Loucy (cell line): ENCODE data around the gene NTNG1.

Experiments
- H2AFZ ChIP-seq: fragments of 200-600 bp; sonication (generic); 2 replicates; pipeline ENCODE4 v1.6.0; 2016; ENCODE audit warnings: antibody characterized with exemption, mild to moderate bottlenecking, low read length, moderate library complexity
- H3F3A ChIP-seq: fragments of 200-600 bp; 2 replicates; pipeline ENCODE4 v1.6.0; 2016; ENCODE audit warnings: antibody characterized with exemption, low read depth, mild to moderate bottlenecking
- H3K27me3 ChIP-seq: fragments of 200-600 bp; sonication (generic); 2 replicates; pipeline ENCODE4 v1.6.1; 2014; ENCODE audit warnings: low read length, mild to moderate bottlenecking; ENCODE audit not compliant: insufficient read depth, poor library complexity, severe bottlenecking
- H3K36me3 ChIP-seq: fragments of 200-600 bp; sonication (generic); 2 replicates; pipeline ENCODE4 v1.6.1; 2016; ENCODE audit warnings: low read length; ENCODE audit not compliant: insufficient read depth
- H3K4me1 ChIP-seq: fragments of 200-600 bp; sonication (generic); 2 replicates; pipeline ENCODE4 v1.5.1; 2014; ENCODE audit warnings: low read length, mild to moderate bottlenecking; ENCODE audit not compliant: insufficient read depth, poor library complexity, severe bottlenecking
- H3K4me2 ChIP-seq: fragments of 200-600 bp; sonication (generic); 2 replicates; pipeline ENCODE4 v1.6.0; 2014; ENCODE audit warnings: antibody characterized with exemption, low read length, low read depth, mild to moderate bottlenecking; ENCODE audit not compliant: poor library complexity, severe bottlenecking
- H3K4me3 ChIP-seq: fragments of 200-600 bp; sonication (generic); 2 replicates; pipeline ENCODE4 v1.5.1; 2014; ENCODE audit warnings: low read length, mild to moderate bottlenecking, mixed read lengths; ENCODE audit not compliant: poor library complexity, severe bottlenecking
- H3K79me2 ChIP-seq: fragments of 200-600 bp; sonication (generic); 2 replicates; pipeline ENCODE4 v1.6.1; 2014; ENCODE audit warnings: low read length; ENCODE audit not compliant: insufficient read depth
- H3K9ac ChIP-seq: fragments of 200-600 bp; sonication (generic); 2 replicates; pipeline ENCODE4 v1.6.0; 2014; ENCODE audit warnings: mild to moderate bottlenecking, low read depth, low read length, moderate library complexity; ENCODE audit not compliant: poor library complexity, severe bottlenecking
- H3K9me2 ChIP-seq: fragments of 200-600 bp; sonication (generic); replicated peaks from 2 replicates; pipeline ENCODE4 v1.6.1; 2016; ENCODE audit warnings: low read depth, low read length, mixed read lengths
- H3K9me3 ChIP-seq: fragments of 200-600 bp; sonication (generic); 2 replicates; pipeline ENCODE4 v1.6.1; 2014; ENCODE audit warnings: mild to moderate bottlenecking, antibody characterized with exemption, low read length, low read depth; ENCODE audit not compliant: insufficient read depth
- H4K20me1 ChIP-seq: fragments of 200-600 bp; sonication (generic); 2 replicates; pipeline ENCODE4 v1.6.0; 2014; ENCODE audit warnings: antibody characterized with exemption, low read length, mild to moderate bottlenecking; ENCODE audit not compliant: insufficient read depth, poor library complexity, severe bottlenecking
- CTCF ChIP-seq: fragments of 200-600 bp; sonication (generic); conservative IDR thresholded peaks from 2 replicates; pipeline ENCODE4 v1.5.1; 2014; ENCODE audit warnings: mild to moderate bottlenecking, antibody characterized with exemption, low read length
- EZH2phosphoT487 ChIP-seq: fragments of 200-600 bp; IDR thresholded peaks from 2 replicates; pipeline ENCODE4 v1.6.1; 2018; ENCODE audit warnings: antibody characterized with exemption, mild to moderate bottlenecking, moderate library complexity, borderline replicate concordance

Gene NTNG1

GRCh38 chr1:107459204-107459904, 318.5 kb downstream of the NTNG1 start:
- H3K4me1 ChIP-seq = no peaks in the 10 kb centered on the region
- H3K4me2 ChIP-seq = no peak overlapping the region
- H2AFZ ChIP-seq = no peak overlapping the region

DNA sequence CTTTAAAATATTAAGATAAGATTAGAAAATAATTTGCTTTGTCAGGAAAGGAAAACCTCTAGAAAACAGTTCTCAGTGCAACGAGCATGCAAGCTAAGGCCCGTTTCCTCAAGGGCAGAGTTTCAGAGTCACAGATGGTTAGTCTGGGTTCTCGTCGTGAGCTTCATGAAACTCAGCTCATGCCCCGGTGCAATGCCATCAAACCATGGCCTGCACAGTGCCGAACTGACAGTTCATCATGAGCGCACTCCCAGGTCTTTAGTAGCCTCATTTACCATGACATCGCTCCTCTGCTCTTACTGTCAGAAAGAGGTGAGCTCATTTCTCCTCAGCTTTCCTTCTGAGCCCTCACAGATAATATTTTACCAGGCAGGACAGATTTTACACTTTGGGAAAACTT, 319.2 kb downstream of the NTNG1 start:
- H3K9me3 ChIP-seq = no peaks in the 10 kb centered on the region
- H3K36me3 ChIP-seq = no peaks in the 10 kb centered on the region
- no peak overlapping the region for H2AFZ ChIP-seq
- H4K20me1 ChIP-seq = no peaks in the 10 kb centered on the region
- H3K4me2 ChIP-seq = no peak overlapping the region
- H3K4me1 ChIP-seq = no peaks in the 10 kb centered on the region
- H3K9ac ChIP-seq = no peak overlapping the region
- no peaks in the 10 kb centered on the region for H3K9me2 ChIP-seq
- H3K27me3 ChIP-seq = no peaks in the 10 kb centered on the region
- H3F3A ChIP-seq = no peaks in the 10 kb centered on the region
- no peak for TF ChIP-seq CTCF
- no peak for TF ChIP-seq EZH2phosphoT487
- H3K79me2 ChIP-seq = no peaks in the 10 kb centered on the region
- no peak overlapping the region for H3K4me3 ChIP-seq

More at GRCh38 chr1:107459204-107459904, 318.5 kb downstream of the NTNG1 start:
- H4K20me1 ChIP-seq = no peaks in the 10 kb centered on the region
- H3K36me3 ChIP-seq = no peaks in the 10 kb centered on the region
- TF ChIP-seq EZH2phosphoT487 (no peak), CTCF (no peak)
- H3K79me2 ChIP-seq = no peaks in the 10 kb centered on the region
- no peaks in the 10 kb centered on the region for H3K9me2 ChIP-seq
- no peaks in the 10 kb centered on the region for H3K9me3 ChIP-seq
- H3F3A ChIP-seq = no peaks in the 10 kb centered on the region
- H3K27me3 ChIP-seq = no peaks in the 10 kb centered on the region
- H3K4me3 ChIP-seq = no peak overlapping the region
- H3K9ac ChIP-seq = no peak overlapping the region

- Histone ChIP-seq H3K9ac (no peak overlapping the region), H3K4me3 (no peak overlapping the region), H3K9me2 (no peaks in the 10 kb centered on the region), H3F3A (no peaks in the 10 kb centered on the region), H3K36me3 (no peaks in the 10 kb centered on the region), H3K4me1 (no peaks in the 10 kb centered on the region), H3K79me2 (no peaks in the 10 kb centered on the region), H3K4me2 (no peak overlapping the region), H3K27me3 (no peaks in the 10 kb centered on the region), H3K9me3 (no peaks in the 10 kb centered on the region), H4K20me1 (no peaks in the 10 kb centered on the region), H2AFZ (no peak overlapping the region)
- TF ChIP-seq EZH2phosphoT487 (no peak), CTCF (no peak; the same call in 1 of the 2 replicates)
These were observed 324.0 kb downstream of the NTNG1 start for GRCh38 chr1:107464827-107465226.
